A549 (cell line): ENCODE data around the gene SCART1. TPM values are rescaled to one million over a fixed set of nuclear protein-coding genes. Genes with fewer than 3 reads are reported as not detected.
"Not testable (repeated sequence)": the region's sequence is repeated elsewhere in the genome, so short reads cannot be mapped to it uniquely, and the experiment has no call there.

Experiments
- ATAC-seq, 2 experiments: fragments of 200-7000 bp in 1 of 2; fragments of >200 bp in 1 of 2; cut with Nextera tagmentation in 1 of 2; cut with Tn5 transposase in 1 of 2; 3 replicates each; pipeline versions ENCODE4 v1.8.0 to v1.9.1; 2018 to 2020; ENCODE audit warnings: mild to moderate bottlenecking in 1 of 2, moderate library complexity in 1 of 2
- CTCF ChIA-PET: fragments of 300-600 bp; sonication (Branson Sonifier 250); formaldehyde crosslinking; extraction: SDS; loops from one replicate; lab custom pipeline; 2021; ENCODE audit warnings: antibody characterized with exemption, inconsistent platforms; lab: Yijun Ruan, JAX
- POLR2A ChIA-PET: fragments of 350-600 bp; formaldehyde crosslinking; extraction: SDS; loops from one replicate; lab custom pipeline; 2021; ENCODE audit warnings: antibody characterized with exemption, inconsistent platforms; lab: Yijun Ruan, JAX
- DNase-seq, 2 experiments: peaks; one replicate each; pipeline versions ENCODE4 v3.0.0 to v3.0.0-alpha.2; 2011 to 2016; ENCODE audit warnings: low read depth in 1 of 2, low spot score in 1 of 2
- FAIRE-seq: peaks from 2 replicates; lab custom pipeline; 2011; peaks lifted over from hg19 to GRCh38; lab: Jason Lieb, UNC
- H3K27ac ChIP-seq, 2 experiments: fragments of >200 bp; sonication (Bioruptor Twin); formaldehyde crosslinking; 3 replicates each; pipeline ENCODE4 v1.5.1; 2016 to 2017
- H3K4me1 ChIP-seq: fragments of >200 bp; sonication (Bioruptor Twin); formaldehyde crosslinking; 3 replicates; pipeline ENCODE4 v1.6.1; 2016
- H3K4me2 ChIP-seq: fragments of >200 bp; sonication (Bioruptor Twin); formaldehyde crosslinking; 3 replicates; pipeline ENCODE4 v1.6.1; 2016
- H3K4me3 ChIP-seq: fragments of >200 bp; sonication (Bioruptor Twin); formaldehyde crosslinking; 3 replicates; pipeline ENCODE4 v1.5.1; 2016
- H3K9me3 ChIP-seq: fragments of >200 bp; sonication (Bioruptor Twin); formaldehyde crosslinking; 3 replicates; pipeline ENCODE4 v1.6.1; 2016
- HEYL ChIP-seq: fragments of 250-450 bp; sonication (Bioruptor Pico); IDR thresholded peaks from 2 replicates; pipeline ENCODE4 v1.8.0; 2021; ENCODE audit warnings: mild to moderate bottlenecking, moderate library complexity
- JUN ChIP-seq, 2 experiments: fragments of >200 bp; sonication (Bioruptor Twin); formaldehyde crosslinking; IDR thresholded peaks; 2 replicates in 1 of 2; 3 replicates in 1 of 2; pipeline ENCODE4 v1.6.1; 2016 to 2017
- SMC3 ChIP-seq: fragments of >200 bp; sonication (Bioruptor Twin); formaldehyde crosslinking; IDR thresholded peaks from 3 replicates; pipeline ENCODE4 v1.6.1; 2018; ENCODE audit warnings: inconsistent platforms
- WGBS: methylation state at CpG from one replicate; pipeline ENCODE4 v1.1.6; 2017; ENCODE audit errors: missing lambda C conversion rate; 5-methylcytosine and 5-hydroxymethylcytosine counted together
- polyA plus RNA-seq, 4 experiments: library from polyadenylated mRNA; depleted of rRNA in 3 of 4; stranded (reverse); fragments of >200 nt; fragmentation: RNase III in 1 of 4; extraction: RNeasy Plus Mini Kit Qiagen cat#74134 plus additional on column Dnase treatment in 1 of 4; gene quantifications; 2 replicates in 3 of 4; 3 replicates in 1 of 4; pipeline ENCODE4 v1.2.3, GENCODE V29; 2011 to 2017

Gene SCART1
- polyA plus RNA-seq, 2 of the 4 experiments (the other 2 are of a cell fraction): 0.37 to 0.96 TPM

DNA sequence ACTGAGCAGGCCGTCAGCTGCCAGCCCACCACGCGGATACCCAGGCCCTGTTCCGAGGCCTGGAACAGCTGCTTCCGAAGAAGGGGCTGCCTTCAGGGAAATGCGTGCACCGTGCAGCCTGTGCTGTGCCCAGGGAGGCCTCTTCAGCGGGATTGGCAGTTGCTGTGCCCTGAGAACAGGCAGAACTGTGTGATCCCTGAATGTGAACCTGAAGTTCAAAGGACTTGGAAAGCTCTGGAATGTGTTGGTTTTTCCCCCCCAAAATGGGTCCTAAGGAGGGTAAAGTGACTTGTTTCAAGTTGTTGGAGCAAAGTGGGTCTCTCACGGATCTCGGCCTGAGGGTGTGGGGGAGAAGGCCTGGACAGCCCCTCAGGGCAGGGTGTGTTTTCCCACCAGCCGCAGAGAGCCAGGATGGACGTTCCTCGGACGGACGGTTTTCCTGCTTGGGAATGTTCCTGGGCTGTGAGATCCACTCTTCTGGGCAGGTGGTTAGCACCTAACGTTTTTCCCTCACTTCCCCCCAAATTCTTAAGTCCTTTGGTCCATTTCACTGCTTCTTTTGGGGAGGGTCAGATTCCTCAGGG, 31.4 kb upstream of the SCART1 start:
- ATAC-seq: peak in 1 of 2 experiments; percentile 6; a peak in 3 of 6 replicates
- H3K4me3 ChIP-seq: no peak overlapping the region
- no peaks in the 10 kb centered on the region for H3K9me3 ChIP-seq
- no peak overlapping the region for H3K27ac ChIP-seq
- 90% methylated on average over 14 of the region's 16 CpGs for WGBS
- H3K4me1 ChIP-seq: peaks cover 7% of the 10 kb centered on the region; the same call in 2 of the 3 replicates
- DNase-seq: no peak
- H3K4me2 ChIP-seq: no peak overlapping the region
- POLR2A ChIA-PET: no interaction called here
- FAIRE-seq: no peak
- TF ChIP-seq HEYL (CRISPR knock-in tag): no peak
- CTCF ChIA-PET: interaction anchor here (1.2 to 3.8 kb wide), 3 partner anchors 10 to 93 kb away, joined by 4 to 23 read pairs (median 10); no protein-coding TSS in a partner anchor

DNA sequence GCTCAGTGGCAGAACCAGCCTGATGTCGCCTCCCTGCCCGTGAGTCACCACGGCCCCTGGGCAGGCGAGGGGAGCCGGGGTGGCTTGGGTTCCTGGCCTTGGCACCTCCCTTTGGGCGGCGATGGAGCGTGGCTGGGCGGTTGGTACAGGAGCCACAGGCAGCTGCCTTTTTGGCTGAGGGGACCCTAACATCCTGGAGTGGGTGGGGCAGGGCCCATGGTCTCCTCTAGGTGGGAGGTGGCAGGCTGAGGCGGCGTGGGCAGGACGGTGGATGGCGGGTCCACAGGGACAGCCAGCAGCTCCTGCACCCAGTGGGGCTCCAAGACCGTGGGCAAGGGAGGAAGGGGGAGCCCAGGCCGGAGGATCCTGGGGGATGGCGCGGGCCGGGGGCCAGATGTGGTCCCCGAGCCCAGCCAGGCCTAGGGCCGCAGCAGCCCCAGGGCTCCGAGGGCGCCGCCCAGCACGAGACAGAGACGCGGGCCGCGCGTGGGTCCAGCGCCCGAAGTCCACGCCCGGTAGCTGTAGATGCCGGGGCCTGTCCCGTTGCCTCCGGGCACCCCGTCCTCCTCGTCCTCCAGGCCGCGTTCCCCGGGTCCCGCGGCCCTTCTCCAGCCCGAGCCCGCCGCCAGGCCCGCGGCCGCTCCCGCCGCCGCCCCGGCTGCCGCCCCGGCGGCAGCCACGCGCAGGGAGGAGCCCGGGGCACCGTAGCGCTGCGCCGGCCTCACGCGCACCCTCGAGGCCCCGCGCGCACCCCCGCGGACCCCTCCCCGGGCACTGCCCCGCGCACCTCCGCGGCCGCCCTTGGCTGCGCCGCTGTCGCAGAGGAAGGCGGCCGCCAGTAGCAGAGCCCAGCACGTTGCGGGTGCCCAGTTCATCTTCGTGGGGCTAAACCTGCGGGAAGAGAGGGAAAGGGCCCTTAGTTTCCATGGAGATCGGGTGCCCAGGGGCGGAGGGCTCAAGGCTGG, 30.7 kb upstream of the SCART1 start:
- no peak for DNase-seq
- ATAC-seq: peak; percentile 28; a peak in 5 of 6 replicates
- ChIA-PET POLR2A (no interaction called here), CTCF (interaction anchor here (3.8 kb wide), 1 partner anchor 94 kb away, joined by 23 read pairs; no protein-coding TSS in a partner anchor)
- no peak for FAIRE-seq
- Histone ChIP-seq H3K4me3 (peak overlapping the region; percentile 36; the same call in 2 of the 3 replicates), H3K27ac (peak overlapping the region in 1 of 2 experiments; percentile 71; a peak in 2 of 6 replicates), H3K9me3 (no peaks in the 10 kb centered on the region), H3K4me2 (peak overlapping the region; percentile 88), H3K4me1 (peaks cover 7% of the 10 kb centered on the region; the same call in 2 of the 3 replicates)
- TF ChIP-seq SMC3 (no peak), JUN (IDR thresholded peaks at IDR 0.05) (peak in 1 of 2 experiments; percentile 22; a peak in 1 of 5 replicates)
- 62% methylated on average over 12 of the region's 88 CpGs for WGBS

DNA sequence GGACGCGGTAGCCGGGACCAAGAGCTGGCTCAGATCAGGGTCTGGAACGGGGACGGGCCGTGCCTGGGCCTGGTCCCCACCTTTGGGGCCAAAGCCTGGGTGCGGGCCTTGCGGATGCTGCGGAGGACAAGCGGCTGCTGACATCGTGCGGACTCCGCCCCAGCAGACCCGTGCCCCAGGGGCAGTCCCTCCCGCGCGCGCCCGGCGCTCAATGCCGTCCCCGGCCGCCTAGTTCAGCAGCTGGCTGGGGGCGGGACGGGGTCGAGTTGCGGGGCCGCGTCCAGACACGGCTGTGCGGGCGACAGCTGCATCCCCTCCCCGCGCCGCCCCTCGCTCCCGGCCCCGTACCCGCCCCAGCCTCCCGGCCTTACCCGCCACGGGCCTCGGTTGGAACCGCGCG, 29.6 kb upstream of the SCART1 start:
- ATAC-seq: peak in 1 of 2 experiments; percentile 39; a peak in 3 of 6 replicates
- H3K4me2 ChIP-seq: peak overlapping the region; percentile 38; the same call in 1 of the 3 replicates
- POLR2A ChIA-PET: not testable (repeated sequence)

DNA sequence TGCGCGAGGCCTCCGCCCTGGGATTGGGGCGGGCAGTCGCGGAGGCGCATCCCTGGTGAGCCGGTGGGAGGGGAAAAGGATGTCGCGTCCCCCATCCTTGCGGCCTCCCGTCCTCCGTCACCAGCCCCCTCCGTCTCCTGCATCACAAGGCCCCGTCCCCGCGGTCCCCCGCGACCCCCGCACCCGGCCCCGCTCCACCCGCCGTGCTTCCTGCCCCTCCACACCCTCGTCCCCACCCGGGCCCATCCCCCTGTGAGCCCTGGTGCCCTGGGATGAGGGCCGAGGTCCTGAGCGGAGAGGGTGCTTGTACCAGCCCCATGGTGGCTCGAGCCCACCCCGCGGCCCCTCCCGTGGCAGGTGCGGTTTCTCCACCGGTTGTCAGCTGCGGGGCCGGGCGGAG, 29.1 kb upstream of the SCART1 start, which contains the start of gene SPRN:
Gene SPRN, minus strand, starts transcription at position 25 of the 400 bp plus-strand sequence. CDS start 944 bp downstream, outside the sequence.
- POLR2A ChIA-PET, DNase-seq, ATAC-seq, H3K4me1 ChIP-seq, CTCF ChIA-PET, H3K9me3 ChIP-seq, FAIRE-seq: not testable (repeated sequence)
- 50% methylated on average over 2 of the region's 37 CpGs for WGBS
- peak within 1 kb of the TSS; percentile 88 for H3K4me2 ChIP-seq
- H3K4me3 ChIP-seq: peak within 1 kb of the TSS; percentile 36; the same call in 2 of the 3 replicates
- peak within 1 kb of the TSS in 1 of 2 experiments; percentile 71; a peak in 2 of 6 replicates for H3K27ac ChIP-seq

More for the DNA sequence above, 29.6 kb upstream of the SCART1 start:
- DNase-seq, CTCF ChIA-PET, H3K4me1 ChIP-seq, H3K4me3 ChIP-seq, FAIRE-seq, H3K9me3 ChIP-seq, H3K27ac ChIP-seq: not testable (repeated sequence)
- no CpG with 5 or more reads among the region's 46 CpGs for WGBS

DNA sequence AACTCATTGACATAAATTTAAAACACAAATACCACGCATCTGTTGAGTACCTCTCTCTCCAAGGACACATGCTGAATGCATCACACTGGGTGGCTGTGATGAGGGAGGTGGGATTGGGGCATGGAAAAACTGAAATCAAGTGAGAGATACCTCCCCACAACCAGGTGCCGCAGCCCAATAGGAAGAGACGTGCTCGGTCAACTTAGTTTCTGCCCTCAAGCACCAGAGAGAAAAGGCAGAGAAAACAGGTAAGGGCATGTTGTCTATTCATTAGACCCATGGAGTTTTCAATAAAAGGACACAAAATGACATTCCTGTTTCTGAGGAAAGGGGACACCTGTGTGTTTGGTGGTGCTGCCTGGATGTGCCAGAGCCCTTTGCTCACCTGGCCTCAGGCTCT, 24.2 kb upstream of the SCART1 start:
- DNase-seq, CTCF ChIA-PET: not testable (repeated sequence)
- 49% methylated on average over 4 of the region's 4 CpGs for WGBS

GRCh38 chr10:133431888-133432613, 21.7 kb upstream of the SCART1 start:
- FAIRE-seq, H3K4me1 ChIP-seq, H3K9me3 ChIP-seq, CTCF ChIA-PET, DNase-seq, H3K27ac ChIP-seq, H3K4me2 ChIP-seq, POLR2A ChIA-PET, H3K4me3 ChIP-seq: not testable (repeated sequence)
- peak; percentile 26 to 53; a peak in 4 of 6 replicates for ATAC-seq
- 13% methylated on average over 6 of the region's 9 CpGs for WGBS

More for the DNA sequence above, 24.2 kb upstream of the SCART1 start:
- H3K4me2 ChIP-seq, H3K27ac ChIP-seq, H3K4me1 ChIP-seq, H3K4me3 ChIP-seq, ATAC-seq, FAIRE-seq, POLR2A ChIA-PET, H3K9me3 ChIP-seq: not testable (repeated sequence)

DNA sequence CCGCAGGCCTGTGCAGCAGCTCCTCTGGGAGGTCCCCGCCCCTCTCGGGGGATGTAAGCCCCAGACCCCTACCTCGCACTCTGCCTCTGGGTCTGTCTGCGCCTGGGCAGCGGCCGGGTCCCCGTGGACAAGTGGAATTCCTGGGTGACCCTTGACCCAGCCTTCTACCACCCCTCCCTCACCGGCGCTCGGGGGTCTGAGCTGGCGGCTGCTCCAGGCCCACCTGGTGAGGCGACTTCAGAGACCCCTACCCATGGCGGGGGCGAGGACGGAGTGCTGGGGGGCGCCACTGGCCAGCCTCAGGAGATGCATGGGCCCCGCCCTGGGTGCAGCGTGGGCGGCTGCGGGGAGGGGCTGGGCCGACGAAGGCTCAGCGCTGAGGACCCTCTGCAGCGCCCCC, 21.0 kb upstream of the SCART1 start:
- H3K9me3 ChIP-seq, FAIRE-seq, DNase-seq, H3K4me1 ChIP-seq, H3K4me3 ChIP-seq, H3K27ac ChIP-seq, POLR2A ChIA-PET, H3K4me2 ChIP-seq, CTCF ChIA-PET: not testable (repeated sequence)
- peak in 1 of 2 experiments; percentile 20; a peak in 3 of 6 replicates for ATAC-seq
- WGBS: no CpG with 5 or more reads among the region's 25 CpGs
